ENCODE results near the gene PABPN1. TPM values are rescaled to one million over a fixed set of nuclear protein-coding genes. Genes with fewer than 3 reads are reported as not detected.

The PABPN1 gene
- total and polyA plus RNA-seq, 2 of the 13 experiments (the other 11 are each of a cell fraction or from before 2014, with no cell fraction given): 233 to 524 TPM

DNA sequence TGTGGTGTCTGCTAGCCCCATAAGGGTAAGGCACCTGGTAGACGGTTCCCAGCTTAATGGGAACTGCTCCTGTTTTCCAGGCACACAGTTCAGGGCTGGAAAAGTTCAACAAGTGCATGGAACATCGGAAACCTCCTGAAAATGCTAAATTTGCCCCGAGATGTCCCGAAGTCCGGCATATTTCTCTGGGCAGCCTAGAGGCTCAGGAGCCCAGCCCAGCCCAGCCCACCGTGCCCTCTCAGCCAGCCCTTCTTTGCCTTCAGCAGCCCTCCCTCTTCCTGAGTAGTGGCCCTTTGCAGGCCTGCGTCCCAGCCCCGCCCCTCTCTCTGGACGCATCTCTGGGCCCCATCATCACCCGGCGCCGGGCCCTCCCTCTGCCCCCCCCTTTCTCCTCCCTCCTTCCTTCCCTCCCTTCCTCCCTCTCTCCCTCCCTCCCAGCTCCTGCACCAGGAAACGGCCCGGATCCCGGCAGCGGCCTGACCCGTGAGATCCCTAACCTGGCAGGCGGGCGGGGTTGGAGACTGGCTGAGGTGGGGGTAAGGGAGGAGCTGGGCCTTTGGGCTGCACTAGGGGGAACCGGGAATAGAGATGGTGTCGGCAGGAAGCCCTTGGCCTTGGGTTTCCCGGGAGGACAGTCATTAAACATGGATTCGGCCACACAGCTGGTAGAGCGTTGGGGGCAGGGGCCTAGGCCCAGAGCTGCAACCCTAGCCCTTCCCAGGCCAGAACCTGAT is 14.7 kb upstream of the PABPN1 start, which contains the start of gene BCL2L2 (continued):
- TF ChIP-seq, protein P1, sequence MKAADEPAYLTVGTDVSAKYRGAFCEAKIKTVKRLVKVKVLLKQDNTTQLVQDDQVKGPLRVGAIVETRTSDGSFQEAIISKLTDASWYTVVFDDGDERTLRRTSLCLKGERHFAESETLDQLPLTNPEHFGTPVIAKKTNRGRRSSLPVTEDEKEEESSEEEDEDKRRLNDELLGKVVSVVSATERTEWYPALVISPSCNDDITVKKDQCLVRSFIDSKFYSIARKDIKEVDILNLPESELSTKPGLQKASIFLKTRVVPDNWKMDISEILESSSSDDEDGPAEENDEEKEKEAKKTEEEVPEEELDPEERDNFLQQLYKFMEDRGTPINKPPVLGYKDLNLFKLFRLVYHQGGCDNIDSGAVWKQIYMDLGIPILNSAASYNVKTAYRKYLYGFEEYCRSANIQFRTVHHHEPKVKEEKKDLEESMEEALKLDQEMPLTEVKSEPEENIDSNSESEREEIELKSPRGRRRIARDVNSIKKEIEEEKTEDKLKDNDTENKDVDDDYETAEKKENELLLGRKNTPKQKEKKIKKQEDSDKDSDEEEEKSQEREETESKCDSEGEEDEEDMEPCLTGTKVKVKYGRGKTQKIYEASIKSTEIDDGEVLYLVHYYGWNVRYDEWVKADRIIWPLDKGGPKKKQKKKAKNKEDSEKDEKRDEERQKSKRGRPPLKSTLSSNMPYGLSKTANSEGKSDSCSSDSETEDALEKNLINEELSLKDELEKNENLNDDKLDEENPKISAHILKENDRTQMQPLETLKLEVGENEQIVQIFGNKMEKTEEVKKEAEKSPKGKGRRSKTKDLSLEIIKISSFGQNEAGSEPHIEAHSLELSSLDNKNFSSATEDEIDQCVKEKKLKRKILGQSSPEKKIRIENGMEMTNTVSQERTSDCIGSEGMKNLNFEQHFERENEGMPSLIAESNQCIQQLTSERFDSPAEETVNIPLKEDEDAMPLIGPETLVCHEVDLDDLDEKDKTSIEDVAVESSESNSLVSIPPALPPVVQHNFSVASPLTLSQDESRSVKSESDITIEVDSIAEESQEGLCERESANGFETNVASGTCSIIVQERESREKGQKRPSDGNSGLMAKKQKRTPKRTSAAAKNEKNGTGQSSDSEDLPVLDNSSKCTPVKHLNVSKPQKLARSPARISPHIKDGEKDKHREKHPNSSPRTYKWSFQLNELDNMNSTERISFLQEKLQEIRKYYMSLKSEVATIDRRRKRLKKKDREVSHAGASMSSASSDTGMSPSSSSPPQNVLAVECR (CRISPR knock-in tag; IDR thresholded peaks at IDR 0.05; ENCODE audit: borderline replicate concordance): no peak
- no peak for TF ChIP-seq ZNF326 (CRISPR knock-in tag; IDR thresholded peaks at IDR 0.05; ENCODE audit: borderline replicate concordance)
- TF ChIP-seq, protein P2, sequence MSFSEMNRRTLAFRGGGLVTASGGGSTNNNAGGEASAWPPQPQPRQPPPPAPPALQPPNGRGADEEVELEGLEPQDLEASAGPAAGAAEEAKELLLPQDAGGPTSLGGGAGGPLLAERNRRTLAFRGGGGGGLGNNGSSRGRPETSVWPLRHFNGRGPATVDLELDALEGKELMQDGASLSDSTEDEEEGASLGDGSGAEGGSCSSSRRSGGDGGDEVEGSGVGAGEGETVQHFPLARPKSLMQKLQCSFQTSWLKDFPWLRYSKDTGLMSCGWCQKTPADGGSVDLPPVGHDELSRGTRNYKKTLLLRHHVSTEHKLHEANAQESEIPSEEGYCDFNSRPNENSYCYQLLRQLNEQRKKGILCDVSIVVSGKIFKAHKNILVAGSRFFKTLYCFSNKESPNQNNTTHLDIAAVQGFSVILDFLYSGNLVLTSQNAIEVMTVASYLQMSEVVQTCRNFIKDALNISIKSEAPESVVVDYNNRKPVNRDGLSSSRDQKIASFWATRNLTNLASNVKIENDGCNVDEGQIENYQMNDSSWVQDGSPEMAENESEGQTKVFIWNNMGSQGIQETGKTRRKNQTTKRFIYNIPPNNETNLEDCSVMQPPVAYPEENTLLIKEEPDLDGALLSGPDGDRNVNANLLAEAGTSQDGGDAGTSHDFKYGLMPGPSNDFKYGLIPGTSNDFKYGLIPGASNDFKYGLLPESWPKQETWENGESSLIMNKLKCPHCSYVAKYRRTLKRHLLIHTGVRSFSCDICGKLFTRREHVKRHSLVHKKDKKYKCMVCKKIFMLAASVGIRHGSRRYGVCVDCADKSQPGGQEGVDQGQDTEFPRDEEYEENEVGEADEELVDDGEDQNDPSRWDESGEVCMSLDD (CRISPR knock-in tag; IDR thresholded peaks at IDR 0.05; ENCODE audit: borderline replicate concordance): peak; percentile 54; the same call in 1 of the 2 replicates
- TF ChIP-seq ZNF44 (CRISPR knock-in tag; IDR thresholded peaks at IDR 0.05): peak; percentile 72; the same call in 1 of the 2 replicates
- TF ChIP-seq, protein P3, sequence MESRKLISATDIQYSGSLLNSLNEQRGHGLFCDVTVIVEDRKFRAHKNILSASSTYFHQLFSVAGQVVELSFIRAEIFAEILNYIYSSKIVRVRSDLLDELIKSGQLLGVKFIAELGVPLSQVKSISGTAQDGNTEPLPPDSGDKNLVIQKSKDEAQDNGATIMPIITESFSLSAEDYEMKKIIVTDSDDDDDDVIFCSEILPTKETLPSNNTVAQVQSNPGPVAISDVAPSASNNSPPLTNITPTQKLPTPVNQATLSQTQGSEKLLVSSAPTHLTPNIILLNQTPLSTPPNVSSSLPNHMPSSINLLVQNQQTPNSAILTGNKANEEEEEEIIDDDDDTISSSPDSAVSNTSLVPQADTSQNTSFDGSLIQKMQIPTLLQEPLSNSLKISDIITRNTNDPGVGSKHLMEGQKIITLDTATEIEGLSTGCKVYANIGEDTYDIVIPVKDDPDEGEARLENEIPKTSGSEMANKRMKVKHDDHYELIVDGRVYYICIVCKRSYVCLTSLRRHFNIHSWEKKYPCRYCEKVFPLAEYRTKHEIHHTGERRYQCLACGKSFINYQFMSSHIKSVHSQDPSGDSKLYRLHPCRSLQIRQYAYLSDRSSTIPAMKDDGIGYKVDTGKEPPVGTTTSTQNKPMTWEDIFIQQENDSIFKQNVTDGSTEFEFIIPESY (CRISPR knock-in tag; IDR thresholded peaks at IDR 0.05): peak; percentile 40; the same call in 1 of the 2 replicates
- TF ChIP-seq EEA1 (CRISPR knock-in tag; IDR thresholded peaks at IDR 0.05; ENCODE audit: borderline replicate concordance): peak; percentile 76; the same call in 1 of the 2 replicates
- TF ChIP-seq, protein P4, sequence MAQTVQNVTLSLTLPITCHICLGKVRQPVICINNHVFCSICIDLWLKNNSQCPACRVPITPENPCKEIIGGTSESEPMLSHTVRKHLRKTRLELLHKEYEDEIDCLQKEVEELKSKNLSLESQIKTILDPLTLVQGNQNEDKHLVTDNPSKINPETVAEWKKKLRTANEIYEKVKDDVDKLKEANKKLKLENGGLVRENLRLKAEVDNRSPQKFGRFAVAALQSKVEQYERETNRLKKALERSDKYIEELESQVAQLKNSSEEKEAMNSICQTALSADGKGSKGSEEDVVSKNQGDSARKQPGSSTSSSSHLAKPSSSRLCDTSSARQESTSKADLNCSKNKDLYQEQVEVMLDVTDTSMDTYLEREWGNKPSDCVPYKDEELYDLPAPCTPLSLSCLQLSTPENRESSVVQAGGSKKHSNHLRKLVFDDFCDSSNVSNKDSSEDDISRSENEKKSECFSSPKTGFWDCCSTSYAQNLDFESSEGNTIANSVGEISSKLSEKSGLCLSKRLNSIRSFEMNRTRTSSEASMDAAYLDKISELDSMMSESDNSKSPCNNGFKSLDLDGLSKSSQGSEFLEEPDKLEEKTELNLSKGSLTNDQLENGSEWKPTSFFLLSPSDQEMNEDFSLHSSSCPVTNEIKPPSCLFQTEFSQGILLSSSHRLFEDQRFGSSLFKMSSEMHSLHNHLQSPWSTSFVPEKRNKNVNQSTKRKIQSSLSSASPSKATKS (CRISPR knock-in tag; IDR thresholded peaks at IDR 0.05): no peak
- peak; percentile 99 for TF ChIP-seq ZNF792 (CRISPR knock-in tag; IDR thresholded peaks at IDR 0.05)
- TF ChIP-seq MBNL3 (CRISPR knock-in tag; conservative IDR thresholded peaks at IDR 0.05): no peak
- TF ChIP-seq ZNF441 (CRISPR knock-in tag; IDR thresholded peaks at IDR 0.05; ENCODE audit: borderline replicate concordance): peak; percentile 90
- TF ChIP-seq, protein P5, sequence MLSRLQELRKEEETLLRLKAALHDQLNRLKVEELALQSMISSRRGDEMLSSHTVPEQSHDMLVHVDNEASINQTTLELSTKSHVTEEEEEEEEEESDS (CRISPR knock-in tag; IDR thresholded peaks at IDR 0.05; ENCODE audit: borderline replicate concordance): no peak
- TF ChIP-seq, protein P6, sequence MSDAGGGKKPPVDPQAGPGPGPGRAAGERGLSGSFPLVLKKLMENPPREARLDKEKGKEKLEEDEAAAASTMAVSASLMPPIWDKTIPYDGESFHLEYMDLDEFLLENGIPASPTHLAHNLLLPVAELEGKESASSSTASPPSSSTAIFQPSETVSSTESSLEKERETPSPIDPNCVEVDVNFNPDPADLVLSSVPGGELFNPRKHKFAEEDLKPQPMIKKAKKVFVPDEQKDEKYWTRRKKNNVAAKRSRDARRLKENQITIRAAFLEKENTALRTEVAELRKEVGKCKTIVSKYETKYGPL (CRISPR knock-in tag; IDR thresholded peaks at IDR 0.05): no peak
- TF ChIP-seq ZNF7 (CRISPR knock-in tag; IDR thresholded peaks at IDR 0.05): no peak
- TF ChIP-seq ZNF619 (CRISPR knock-in tag; IDR thresholded peaks at IDR 0.05): peak; percentile 98
